Peyer's patch (tissue), 4 donors: ENCODE data around the gene OPRL1.

ENCODE experiments used
- POLR2A ChIP-seq, 2 donors: fragments of 450-650 bp; IDR thresholded peaks; one replicate each; pipeline ENCODE4 v1.5.1; 2017; ENCODE audit warnings: antibody characterized with exemption in 2 of 2, mild to moderate bottlenecking in 2 of 2, moderate library complexity in 2 of 2
- TF ChIP-seq, protein P1 (sequence below), 6 experiments: fragments of 450-650 bp in 4 of 6; fragments of 200-600 bp in 2 of 6; sonication (generic) in 1 of 6; IDR thresholded peaks; one replicate each; pipeline ENCODE4 v1.5.1; 2017 to 2019; ENCODE audit warnings: antibody characterized with exemption in 6 of 6, mild to moderate bottlenecking in 3 of 6, moderate library complexity in 1 of 6

DNA sequence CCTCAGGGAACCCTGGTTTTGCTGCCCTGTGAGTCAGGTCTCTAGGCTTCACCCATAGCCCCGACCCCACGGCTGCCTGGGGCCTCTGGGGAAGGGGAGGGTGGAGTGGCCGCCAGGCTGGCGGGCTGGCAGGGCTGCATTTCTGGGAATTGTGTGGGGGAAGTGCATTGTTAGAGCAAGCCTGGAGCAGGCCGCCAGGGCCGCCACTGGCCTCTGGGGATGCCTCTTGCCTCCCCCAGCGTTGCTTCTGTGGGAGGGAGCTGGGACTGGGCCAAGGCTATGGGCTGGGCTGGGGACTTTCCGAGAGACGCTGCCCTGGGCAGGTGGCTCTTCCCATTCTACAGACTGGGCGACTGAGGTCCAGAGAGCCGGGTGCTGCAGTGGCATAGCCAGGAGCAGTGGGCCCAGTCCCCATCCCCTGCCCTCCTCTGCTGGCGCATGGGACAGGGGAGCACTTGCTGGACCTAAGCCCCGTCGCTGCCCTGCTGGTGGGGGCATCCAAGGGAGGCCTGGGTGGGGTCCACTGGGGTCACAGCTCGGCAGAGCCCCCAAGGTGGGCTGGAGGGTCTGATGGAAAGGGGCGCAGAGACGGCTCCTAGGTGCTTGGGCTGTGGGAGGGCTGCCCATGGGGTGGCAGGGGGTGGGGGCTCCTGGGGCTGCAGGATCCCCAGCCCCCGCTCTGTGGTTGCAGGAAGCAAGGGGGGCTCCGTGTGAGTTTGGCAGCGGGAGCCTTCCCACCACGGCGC lies 23.8 kb upstream of the OPRL1 start:
- TF ChIP-seq POLR2A (IDR thresholded peaks at IDR 0.05): no peak
- TF ChIP-seq, protein P1, sequence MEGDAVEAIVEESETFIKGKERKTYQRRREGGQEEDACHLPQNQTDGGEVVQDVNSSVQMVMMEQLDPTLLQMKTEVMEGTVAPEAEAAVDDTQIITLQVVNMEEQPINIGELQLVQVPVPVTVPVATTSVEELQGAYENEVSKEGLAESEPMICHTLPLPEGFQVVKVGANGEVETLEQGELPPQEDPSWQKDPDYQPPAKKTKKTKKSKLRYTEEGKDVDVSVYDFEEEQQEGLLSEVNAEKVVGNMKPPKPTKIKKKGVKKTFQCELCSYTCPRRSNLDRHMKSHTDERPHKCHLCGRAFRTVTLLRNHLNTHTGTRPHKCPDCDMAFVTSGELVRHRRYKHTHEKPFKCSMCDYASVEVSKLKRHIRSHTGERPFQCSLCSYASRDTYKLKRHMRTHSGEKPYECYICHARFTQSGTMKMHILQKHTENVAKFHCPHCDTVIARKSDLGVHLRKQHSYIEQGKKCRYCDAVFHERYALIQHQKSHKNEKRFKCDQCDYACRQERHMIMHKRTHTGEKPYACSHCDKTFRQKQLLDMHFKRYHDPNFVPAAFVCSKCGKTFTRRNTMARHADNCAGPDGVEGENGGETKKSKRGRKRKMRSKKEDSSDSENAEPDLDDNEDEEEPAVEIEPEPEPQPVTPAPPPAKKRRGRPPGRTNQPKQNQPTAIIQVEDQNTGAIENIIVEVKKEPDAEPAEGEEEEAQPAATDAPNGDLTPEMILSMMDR (IDR thresholded peaks at IDR 0.05): no peak
